GM18508 (cell line): ENCODE results near the gene CYP27A1.

Source experiments
- ATAC-seq: cut with Tn5 transposase; IDR thresholded peaks from one replicate; pipeline ENCODE4 v1.9.1; 2021; ENCODE audit warnings: moderate number of reproducible peaks; ENCODE audit not compliant: insufficient read depth, unreplicated experiment

Gene CYP27A1

GRCh38 chr2:218781691-218782527 lies at the start of gene CYP27A1:
TSS of gene CYP27A1 (plus strand) at chr2:218782147. CDS start at chr2:218782183, 36 bp downstream.
- ATAC-seq = no peak

DNA sequence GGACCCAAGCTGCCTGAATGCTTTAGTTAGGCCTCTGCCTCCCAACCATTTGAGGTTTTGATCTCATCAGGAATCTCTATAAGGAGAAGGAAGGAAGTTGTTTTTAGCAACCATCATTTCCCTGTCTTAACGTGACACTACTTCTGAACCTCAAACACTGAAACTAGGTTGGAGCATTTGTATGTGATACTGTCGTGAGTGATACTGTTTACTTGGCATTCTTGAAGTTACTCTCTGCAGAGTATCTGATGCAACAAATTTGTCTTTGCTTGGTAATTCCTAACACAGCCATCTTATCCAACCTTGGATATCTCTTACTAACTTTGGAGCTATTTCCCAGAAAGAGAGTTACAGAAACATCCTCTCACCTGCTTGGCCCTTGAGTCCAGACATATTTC lies 49.2 kb upstream of the CYP27A1 start:
- ATAC-seq = no peak

- no peak for ATAC-seq
These were observed 48.6 kb upstream of the CYP27A1 start for GRCh38 chr2:218733171-218734021.

GRCh38 chr2:218734190-218734975 lies 47.6 kb upstream of the CYP27A1 start:
- ATAC-seq = no peak

DNA sequence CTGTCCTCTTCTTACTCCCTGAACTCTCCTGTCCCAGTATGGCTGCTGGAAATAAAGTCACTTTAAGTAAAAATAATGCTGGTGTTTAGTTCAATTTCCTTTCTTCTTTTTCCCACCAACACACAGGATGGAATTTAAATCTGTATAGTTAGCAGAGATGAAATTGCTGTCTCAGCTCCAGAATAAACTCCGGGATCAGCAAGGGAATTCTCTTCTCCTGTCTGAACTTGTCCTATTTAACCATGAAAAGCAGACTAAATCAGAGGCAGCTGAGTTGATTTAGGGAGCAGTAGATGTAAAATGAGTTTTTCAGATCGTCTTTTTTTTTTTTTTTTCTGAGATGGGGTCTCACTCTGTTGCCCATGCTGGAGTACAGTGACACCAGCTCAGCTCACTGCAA lies 45.4 kb upstream of the CYP27A1 start:
- no peak for ATAC-seq

DNA sequence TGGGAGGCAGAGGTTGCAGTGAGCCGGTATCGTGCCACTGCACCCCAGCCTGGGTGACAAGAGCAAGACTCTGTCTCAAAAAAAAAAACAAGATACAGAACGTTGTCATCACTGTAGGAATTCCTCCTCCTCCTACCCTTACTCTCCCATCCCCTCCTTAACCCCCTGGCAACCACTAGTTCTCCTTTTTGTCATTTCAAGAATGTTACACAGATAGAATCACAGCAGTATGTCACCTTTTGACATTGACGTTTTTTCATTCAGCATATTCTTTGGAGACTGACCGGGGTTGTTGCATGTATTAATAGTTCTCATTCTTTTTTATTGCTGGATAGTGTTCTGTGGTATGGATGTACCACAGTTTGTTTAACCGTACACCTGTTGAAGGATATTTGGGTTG lies 38.9 kb upstream of the CYP27A1 start:
- ATAC-seq = no peak

GRCh38 chr2:218744615-218745014 lies 37.3 kb upstream of the CYP27A1 start:
- no peak for ATAC-seq

DNA sequence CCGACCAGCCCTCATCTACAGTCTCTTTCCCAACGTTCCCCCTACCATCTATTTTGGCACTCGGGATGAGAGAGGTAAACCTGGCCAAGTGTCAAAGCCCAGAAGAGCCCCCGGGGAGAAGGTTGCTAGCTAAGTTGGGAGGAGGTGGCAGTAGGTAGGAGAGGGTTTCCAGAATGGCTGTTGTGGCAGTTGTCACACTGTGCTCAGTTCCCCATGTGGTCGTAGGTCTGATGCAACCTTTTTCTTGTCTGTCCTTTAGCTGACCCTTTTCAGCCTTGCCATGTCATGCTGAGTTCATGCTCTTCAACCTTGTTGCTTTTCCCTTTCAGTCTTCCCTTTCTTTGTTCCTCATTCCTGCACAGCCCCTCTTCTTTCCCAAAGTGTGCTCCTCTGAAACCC lies 36.8 kb upstream of the CYP27A1 start:
- no peak for ATAC-seq

GRCh38 chr2:218745559-218746469 lies 36.1 kb upstream of the CYP27A1 start:
- no peak for ATAC-seq

DNA sequence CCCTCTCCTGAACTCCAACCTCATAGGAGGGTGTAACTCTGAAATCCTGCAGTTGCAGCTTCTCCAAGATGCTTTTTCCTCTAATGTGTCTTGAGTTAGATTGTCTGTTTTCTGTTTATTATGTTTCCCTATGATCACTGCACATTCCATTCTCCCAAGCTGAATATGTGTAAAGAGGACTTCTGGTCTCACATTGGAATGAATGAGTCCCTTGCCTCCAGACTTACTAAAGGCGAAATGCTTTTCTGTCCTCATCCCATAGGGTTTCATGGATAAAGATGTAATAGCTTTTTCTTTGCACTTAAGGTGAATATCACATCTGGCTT lies 35.5 kb upstream of the CYP27A1 start:
- ATAC-seq = no peak

GRCh38 chr2:218746960-218747359 lies 35.0 kb upstream of the CYP27A1 start:
- ATAC-seq = no peak

GRCh38 chr2:218748741-218749441 lies 33.1 kb upstream of the CYP27A1 start:
- ATAC-seq = no peak

DNA sequence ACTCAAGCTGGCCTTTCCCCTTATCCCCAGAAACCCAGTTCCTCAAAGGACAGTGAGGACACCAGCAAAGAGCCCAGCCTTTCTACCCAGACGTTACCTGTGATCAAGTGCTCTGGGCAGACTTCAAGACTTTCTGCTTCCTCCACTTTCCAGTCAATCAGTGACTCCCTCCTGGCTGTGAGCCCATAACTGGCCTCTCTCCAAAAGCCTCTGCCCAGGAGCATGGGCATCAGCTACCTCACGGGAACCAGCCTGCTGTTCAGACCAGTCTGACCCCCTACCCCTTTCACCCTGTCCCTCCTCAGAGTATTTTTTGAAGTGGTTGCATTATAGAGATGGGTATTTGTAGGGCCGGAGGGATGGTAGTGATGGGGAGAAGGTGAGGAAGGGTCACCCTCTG lies 27.7 kb upstream of the CYP27A1 start:
- no peak for ATAC-seq

- no peak for ATAC-seq
These were observed 27.2 kb upstream of the CYP27A1 start for GRCh38 chr2:218754781-218755180.

- no peak for ATAC-seq
These were observed 26.8 kb upstream of the CYP27A1 start for GRCh38 chr2:218755198-218755566.

DNA sequence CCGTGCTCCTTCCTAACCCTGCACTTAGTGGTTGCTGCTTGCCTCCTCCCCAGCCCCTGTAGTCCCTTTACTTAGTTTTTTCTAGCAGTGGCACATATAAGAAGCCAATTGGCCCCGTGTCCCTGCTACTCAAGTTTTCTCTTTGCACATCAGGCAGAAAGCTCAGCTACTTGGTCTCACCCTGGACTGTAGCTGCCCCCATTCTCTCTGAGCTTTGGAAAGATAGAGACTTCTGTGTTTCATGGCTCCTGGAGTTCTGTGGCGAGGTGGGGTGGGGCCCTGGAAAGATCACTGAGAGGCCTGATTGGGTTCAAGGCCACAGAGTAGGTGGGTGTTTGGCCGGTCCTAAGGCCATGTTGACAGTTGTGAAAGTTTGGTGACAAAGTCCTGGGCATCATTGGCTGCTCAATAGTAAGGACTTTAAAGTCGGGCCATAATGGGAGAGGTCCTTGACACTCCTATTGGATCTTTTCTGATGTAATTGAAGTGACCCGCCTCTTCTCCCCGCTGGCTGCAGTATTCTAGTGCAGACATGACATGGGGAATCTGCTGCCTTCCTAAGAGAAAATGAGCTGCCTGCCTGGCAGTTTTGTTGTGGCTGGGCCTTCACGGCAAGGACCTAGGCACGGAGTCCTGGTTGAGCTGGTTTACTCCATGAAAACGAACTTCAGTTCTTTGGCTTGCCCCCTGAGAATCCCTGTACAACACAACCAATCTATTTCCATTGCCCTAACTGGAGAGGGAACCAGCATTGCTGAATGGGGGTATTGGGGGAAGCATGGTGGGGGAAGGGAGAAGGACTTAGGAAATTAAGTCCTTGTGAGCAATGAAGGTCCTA lies 26.2 kb upstream of the CYP27A1 start:
- ATAC-seq = no peak

DNA sequence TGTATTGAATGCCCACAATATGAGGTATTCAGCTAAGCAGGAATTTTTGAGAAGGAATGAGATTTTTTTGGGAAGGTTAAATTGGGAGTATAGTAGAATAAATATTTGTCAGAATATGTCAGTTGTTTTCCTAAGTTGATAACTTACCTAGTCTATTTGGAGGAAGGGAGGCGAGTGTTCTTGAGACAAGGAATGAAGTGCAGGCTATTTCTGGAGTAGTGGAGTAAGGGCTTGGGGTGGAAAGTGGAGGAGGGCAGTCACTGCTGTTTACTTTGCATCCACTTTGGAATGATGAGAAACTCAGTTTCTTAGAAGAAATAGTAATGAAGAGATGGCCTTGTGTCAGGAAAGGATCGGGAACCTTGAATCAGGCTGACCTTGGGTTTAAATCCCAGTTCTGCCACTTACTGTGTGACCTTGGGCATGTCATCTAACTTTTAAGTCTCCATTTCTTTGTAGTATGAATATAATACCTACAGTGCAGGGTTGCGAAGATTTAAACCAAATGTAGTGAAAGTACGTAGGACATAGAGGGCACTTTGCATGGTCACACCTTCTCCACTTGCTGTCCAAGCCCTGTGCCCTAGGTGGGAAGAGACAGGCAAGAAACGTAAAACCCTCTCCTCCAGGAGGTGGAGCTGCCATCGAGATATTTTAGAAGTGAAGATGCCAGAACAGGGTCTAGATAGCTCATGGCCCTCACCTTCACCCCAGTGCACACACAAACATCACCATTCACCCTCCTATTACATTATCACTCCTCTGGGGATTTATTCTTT lies 25.2 kb upstream of the CYP27A1 start:
- no peak for ATAC-seq

GRCh38 chr2:218761795-218762194 lies 20.2 kb upstream of the CYP27A1 start:
- no peak for ATAC-seq
